Measurements from ENCODE around the gene TOB1. TPM values are rescaled to one million over a fixed set of nuclear protein-coding genes. Genes with fewer than 3 reads are reported as not detected.

TOB1 gene
- polyA plus RNA-seq, 1 of the 3 experiments (the other 2 are of a cell fraction) = 19.3 TPM

GRCh38 chr17:50872710-50873424, 6.7 kb upstream of the TOB1 start (continued):
- TF ChIP-seq ZBTB33 (IDR thresholded peaks at IDR 0.05; ENCODE audit: borderline replicate concordance, low read depth) (no peak), POLR2AphosphoS5 (IDR thresholded peaks at IDR 0.05; ENCODE audit: low read depth, low read length) (peak; percentile 68)

GRCh38 chr17:50871898-50872297, 5.7 kb upstream of the TOB1 start:
- Histone ChIP-seq H3K9me3 (no peaks in the 10 kb centered on the region), H3F3A (replicated peaks; ENCODE audit: insufficient read depth) (peaks cover 11% of the 10 kb centered on the region), H2AFZ (ENCODE audit: low read depth) (no peak overlapping the region; the same call in 1 of the 2 replicates), H3K4me2 (no peak overlapping the region), H3K9me2 (no peaks in the 10 kb centered on the region), H3K27ac (ENCODE audit: low read depth in 2 of 2, low read length in 1 of 2) (peak overlapping the region in 1 of 2 experiments; percentile 84; a peak in 2 of 4 replicates), H4K20me1 (ENCODE audit: insufficient read depth) (no peaks in the 10 kb centered on the region), H3K9ac (no peak overlapping the region), H3K4me3 (ENCODE audit: low read depth in 2 of 2, low read length in 1 of 2) (no peak overlapping the region), H3K79me2 (ENCODE audit: insufficient read depth) (peaks cover 8% of the 10 kb centered on the region; the same call in 1 of the 2 replicates), H3K36me3 (replicated peaks in 1 of 2; ENCODE audit: control insufficient read depth in 1 of 2, insufficient read depth in 2 of 2, low read length in 1 of 2) (no peaks in the 10 kb centered on the region), H3K4me1 (ENCODE audit: control insufficient read depth in 1 of 2, insufficient read depth in 2 of 2, low read depth in 1 of 2, low read length in 1 of 2) (peaks cover 0 to 30% of the 10 kb centered on the region in 2 experiments; a peak in 2 of 4 replicates), H3K27me3 (ENCODE audit: insufficient read depth) (no peaks in the 10 kb centered on the region)
- peak; percentile 36 for DNase-seq
- WGBS (ENCODE audit: low lambda C conversion rate) = 76% methylated on average over 2 of the region's 2 CpGs
- CTCF ChIA-PET = interaction anchor here (0.9 to 6.0 kb wide), 13 partner anchors 9 to 84 kb away, joined by 3 to 39 read pairs (median 5); no protein-coding TSS in a partner anchor
- POLR2A ChIA-PET = interaction anchor here (1.1 to 2.4 kb wide), 5 partner anchors 9 to 82 kb away, joined by 3 to 15 read pairs (median 9); no protein-coding TSS in a partner anchor
- TF ChIP-seq EP300 (IDR thresholded peaks at IDR 0.05; ENCODE audit: borderline replicate concordance in 1 of 2, low read depth in 1 of 2, low read length in 1 of 2) (no peak), RAD21 (IDR thresholded peaks at IDR 0.05; ENCODE audit: low read length) (peak; percentile 46), IRF3 (IDR thresholded peaks at IDR 0.05; ENCODE audit: low read depth, low read length) (no peak), GATA2 (CRISPR knock-in tag; IDR thresholded peaks at IDR 0.05) (peak; percentile 34), NRF1 (IDR thresholded peaks at IDR 0.05; ENCODE audit: low read depth, low read length) (no peak), FOSL2 (IDR thresholded peaks at IDR 0.05; ENCODE audit: borderline replicate concordance, low read depth) (no peak), CHD2 (IDR thresholded peaks at IDR 0.05; ENCODE audit: low read length, partially characterized antibody) (peak; percentile 6), CTCF (IDR thresholded peaks at IDR 0.05) (no peak), ELF1 (IDR thresholded peaks at IDR 0.05) (no peak), ZBTB33 (IDR thresholded peaks at IDR 0.05; ENCODE audit: borderline replicate concordance, low read depth) (no peak), POLR2AphosphoS5 (IDR thresholded peaks at IDR 0.05; ENCODE audit: low read depth, low read length) (no peak), SIN3A (IDR thresholded peaks at IDR 0.05; ENCODE audit: borderline replicate concordance, low read depth, low read length) (no peak), YY1 (IDR thresholded peaks at IDR 0.05; ENCODE audit: low read depth) (no peak), NFIC (IDR thresholded peaks at IDR 0.05; ENCODE audit: borderline replicate concordance) (no peak), MEF2A (IDR thresholded peaks at IDR 0.05; ENCODE audit: borderline replicate concordance, low read depth) (no peak), EZH2phosphoT487 (IDR thresholded peaks at IDR 0.05; ENCODE audit: borderline replicate concordance, low read depth) (no peak), MXI1 (IDR thresholded peaks at IDR 0.05; ENCODE audit: low read depth, low read length) (0 out of 2 replicates have a peak, but pooled peaks have one; percentile 42), SMC3 (IDR thresholded peaks at IDR 0.05; ENCODE audit: low read depth, low read length) (no peak), PBX3 (IDR thresholded peaks at IDR 0.05) (no peak), FOXJ3 (CRISPR knock-in tag; IDR thresholded peaks at IDR 0.05) (peak; percentile 82; the same call in 1 of the 2 replicates), RFX5 (IDR thresholded peaks at IDR 0.05; ENCODE audit: low read length) (peak; percentile 40; the same call in 1 of the 2 replicates)
